C4-2B (cell line): ENCODE data around the gene NDUFV2.

Experiments used
- H3K27ac ChIP-seq: fragments of 450-650 bp; 2 replicates; pipeline ENCODE4 v1.5.1; 2017
- CTCF ChIP-seq: fragments of 450-650 bp; conservative IDR thresholded peaks from 2 replicates; pipeline ENCODE4 v1.5.1; 2017; ENCODE audit warnings: mild to moderate bottlenecking
- ZFX ChIP-seq: fragments of 450-650 bp; IDR thresholded peaks from 2 replicates; pipeline ENCODE4 v1.6.1; 2017

The NDUFV2 gene

GRCh38 chr18:9139400-9140039 lies 37.0 kb downstream of the NDUFV2 start:
- H3K27ac ChIP-seq = no peak overlapping the region
- TF ChIP-seq ZFX = no peak

- H3K27ac ChIP-seq = no peak overlapping the region
- TF ChIP-seq ZFX (no peak), CTCF (no peak)
Measured at GRCh38 chr18:9140381-9140780, 37.9 kb downstream of the NDUFV2 start.

GRCh38 chr18:9140984-9141383 lies 38.5 kb downstream of the NDUFV2 start:
- H3K27ac ChIP-seq = no peak overlapping the region
- TF ChIP-seq ZFX (no peak), CTCF (no peak)

GRCh38 chr18:9146224-9146623 lies 43.7 kb downstream of the NDUFV2 start:
- H3K27ac ChIP-seq = no peak overlapping the region
- TF ChIP-seq ZFX (no peak), CTCF (no peak)

- TF ChIP-seq CTCF (peak; percentile 87), ZFX (no peak)
- H3K27ac ChIP-seq = no peak overlapping the region
Measured at GRCh38 chr18:9147440-9148202, 45.1 kb downstream of the NDUFV2 start.

- H3K27ac ChIP-seq = no peak overlapping the region
- TF ChIP-seq CTCF (peak; percentile 64), ZFX (no peak)
Measured at GRCh38 chr18:9148203-9148552, 45.7 kb downstream of the NDUFV2 start.

GRCh38 chr18:9150121-9150520 lies 47.6 kb downstream of the NDUFV2 start:
- H3K27ac ChIP-seq = no peak overlapping the region

More at GRCh38 chr18:9150121-9150520, 47.6 kb downstream of the NDUFV2 start:
- TF ChIP-seq CTCF (no peak), ZFX (no peak)
